ENCODE data around the gene FPGS. TPM values are rescaled to one million over a fixed set of nuclear protein-coding genes. Genes with fewer than 3 reads are reported as not detected.

Gene FPGS
- total and polyA plus RNA-seq, 5 donors from 2014 or later, result 40.1 to 64.7 (median 46.8) TPM

DNA sequence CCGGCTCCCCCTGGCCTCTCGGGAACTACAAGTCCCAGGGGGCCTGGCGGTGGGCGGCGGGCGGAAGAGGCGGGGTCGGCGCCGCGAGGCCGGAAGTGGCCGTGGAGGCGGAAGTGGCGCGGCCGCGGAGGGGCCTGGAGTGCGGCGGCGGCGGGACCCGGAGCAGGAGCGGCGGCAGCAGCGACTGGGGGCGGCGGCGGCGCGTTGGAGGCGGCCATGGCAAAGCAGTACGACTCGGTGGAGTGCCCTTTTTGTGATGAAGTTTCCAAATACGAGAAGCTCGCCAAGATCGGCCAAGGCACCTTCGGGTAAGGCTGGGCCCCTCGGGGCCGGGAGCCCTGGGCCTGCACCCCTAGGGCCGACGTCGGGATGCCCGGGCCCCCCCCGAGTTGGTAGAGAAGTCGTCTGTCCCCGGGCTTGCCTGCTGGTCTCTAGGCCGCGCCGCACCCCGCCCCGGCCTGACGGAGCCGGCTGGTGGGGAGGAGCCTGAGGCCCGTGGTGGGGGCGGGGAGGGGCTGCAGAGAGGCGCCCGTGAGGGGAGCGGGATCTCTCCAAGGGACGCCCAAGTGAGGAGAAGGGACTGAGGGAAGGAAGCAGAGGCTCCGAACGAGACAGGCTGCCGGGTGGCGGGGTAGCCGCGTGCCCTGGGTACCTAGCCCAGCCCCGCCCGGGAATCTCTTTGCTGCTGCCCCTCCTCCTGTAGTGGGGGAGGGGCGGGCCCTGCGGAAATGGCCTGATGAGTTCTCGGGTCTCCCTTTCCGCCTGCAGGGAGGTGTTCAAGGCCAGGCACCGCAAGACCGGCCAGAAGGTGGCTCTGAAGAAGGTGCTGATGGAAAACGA is 16.5 kb upstream of the FPGS start, which contains the start of gene CDK9:
Gene CDK9, plus strand, starts transcription at position 102 of the 840 bp plus-strand sequence. Its CDS starts 115 bp downstream, at position 217.
- peaks cover 16% of the 10 kb centered on the region for H3K36me3 Mint-ChIP-seq
- DNase-seq (peak; percentile 87 to 94 (median 93)), ATAC-seq (ENCODE audit: low read depth in 2 of 2) (peak; percentile 68)
- H3K4me1 Mint-ChIP-seq, result peaks cover 8 to 72% (median 47%) of the 10 kb centered on the region in 4 donors
- Histone ChIP-seq H3K36me3 (ENCODE audit: control insufficient read depth, insufficient read depth, low read length) (peaks cover 43% of the 10 kb centered on the region), H3K27me3 (ENCODE audit: control insufficient read depth, insufficient read depth, low read length) (no peaks in the 10 kb centered on the region), H3K27ac (ENCODE audit: insufficient read depth, low read length, poor library complexity, severe bottlenecking) (peak within 1 kb of the TSS; percentile 90), H3K9me3 (ENCODE audit: control insufficient read depth in 2 of 2, low read length in 2 of 2) (no peaks in the 10 kb centered on the region), H3K4me3 (ENCODE audit: low read depth, low read length) (peak within 1 kb of the TSS; percentile 74), H3K4me1 (ENCODE audit: control insufficient read depth, insufficient read depth, low read length, poor library complexity, severe bottlenecking) (peaks cover 58% of the 10 kb centered on the region)
- H3K4me3 Mint-ChIP-seq, result peak within 1 kb of the TSS; percentile 92 to 100 (median 95)
- no peaks in the 10 kb centered on the region for H3K27me3 Mint-ChIP-seq
- no peaks in the 10 kb centered on the region for H3K9me3 Mint-ChIP-seq
- H3K27ac Mint-ChIP-seq, result peak within 1 kb of the TSS; percentile 96 to 98 (median 97)

DNA sequence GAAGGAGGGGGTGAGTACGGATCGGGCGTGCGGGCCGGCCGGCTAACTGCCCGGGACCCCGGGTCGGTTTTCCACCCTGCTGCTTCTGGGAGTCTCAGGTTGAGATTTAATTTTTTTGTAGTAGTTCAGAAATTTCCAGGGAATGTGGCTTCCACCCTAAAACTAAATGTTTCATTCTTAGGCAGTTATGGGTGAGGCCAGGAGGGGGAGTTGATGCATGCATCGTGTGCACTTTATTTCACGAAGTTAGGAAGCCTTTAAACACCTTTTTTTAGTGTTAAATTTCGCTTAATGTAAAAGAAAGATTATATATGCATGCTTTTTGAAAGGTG is 15.9 kb upstream of the FPGS start:
- peak in 1 of 3 donors; percentile 38 for DNase-seq

DNA sequence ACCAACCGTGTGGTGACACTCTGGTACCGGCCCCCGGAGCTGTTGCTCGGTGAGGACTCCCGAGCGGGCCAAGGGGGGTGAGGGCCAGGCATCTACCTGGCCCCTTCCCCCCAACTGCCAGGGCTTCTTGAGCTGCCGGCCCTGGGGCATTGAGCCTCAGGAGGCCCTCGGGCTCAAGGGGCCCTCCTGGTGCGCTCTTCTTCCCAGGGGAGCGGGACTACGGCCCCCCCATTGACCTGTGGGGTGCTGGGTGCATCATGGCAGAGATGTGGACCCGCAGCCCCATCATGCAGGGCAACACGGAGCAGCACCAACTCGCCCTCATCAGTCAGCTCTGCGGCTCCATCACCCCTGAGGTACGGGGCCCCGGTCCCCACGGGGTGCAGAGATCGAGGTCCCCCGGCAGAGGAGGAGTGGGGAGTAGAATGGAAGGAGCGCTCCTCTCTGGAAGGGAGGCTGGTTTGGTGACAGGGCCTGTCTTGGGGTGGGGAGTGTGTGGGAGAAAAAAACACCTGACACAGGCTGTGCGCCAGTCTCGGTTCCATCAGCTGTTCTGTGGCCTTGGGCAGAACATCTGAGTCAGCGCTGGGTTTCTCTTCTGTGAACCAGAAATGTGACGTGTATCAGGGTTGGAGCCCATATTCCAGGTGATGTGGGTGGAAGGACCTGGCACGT is 14.2 kb upstream of the FPGS start:
- H3K4me1 ChIP-seq (ENCODE audit: control insufficient read depth, insufficient read depth, low read length, poor library complexity, severe bottlenecking), result peaks cover 36% of the 10 kb centered on the region
- ATAC-seq (ENCODE audit: low read depth in 2 of 2) (no peak), DNase-seq (no peak)
- Mint-ChIP-seq H3K27me3 (no peaks in the 10 kb centered on the region), H3K4me3 (peak overlapping the region in 2 of 4 donors; percentile 33 to 69), H3K36me3 (peaks cover 16% of the 10 kb centered on the region), H3K4me1 (peaks cover 0 to 55% (median 30%) of the 10 kb centered on the region in 4 donors), H3K9me3 (no peaks in the 10 kb centered on the region), H3K27ac (peak overlapping the region in 1 of 3 donors; percentile 82)
- H3K9me3 ChIP-seq (ENCODE audit: control insufficient read depth in 2 of 2, low read length in 2 of 2), result no peaks in the 10 kb centered on the region
- H3K27me3 ChIP-seq (ENCODE audit: control insufficient read depth, insufficient read depth, low read length), result no peaks in the 10 kb centered on the region
- H3K36me3 ChIP-seq (ENCODE audit: control insufficient read depth, insufficient read depth, low read length), result peaks cover 56% of the 10 kb centered on the region
- H3K27ac ChIP-seq (ENCODE audit: insufficient read depth, low read length, poor library complexity, severe bottlenecking), result no peak overlapping the region
- no peak overlapping the region for H3K4me3 ChIP-seq (ENCODE audit: low read depth, low read length)

More for the DNA sequence above, 15.9 kb upstream of the FPGS start:
- Mint-ChIP-seq H3K27me3 (no peaks in the 10 kb centered on the region), H3K9me3 (no peaks in the 10 kb centered on the region), H3K27ac (peak overlapping the region; percentile 69 to 85 (median 79)), H3K36me3 (peaks cover 16% of the 10 kb centered on the region), H3K4me3 (peak overlapping the region; percentile 92 to 99 (median 95)), H3K4me1 (peaks cover 3 to 66% (median 41%) of the 10 kb centered on the region in 4 donors)
- Histone ChIP-seq H3K27me3 (ENCODE audit: control insufficient read depth, insufficient read depth, low read length) (no peaks in the 10 kb centered on the region), H3K4me3 (ENCODE audit: low read depth, low read length) (peak overlapping the region; percentile 74), H3K27ac (ENCODE audit: insufficient read depth, low read length, poor library complexity, severe bottlenecking) (peak overlapping the region; percentile 90), H3K9me3 (ENCODE audit: control insufficient read depth in 2 of 2, low read length in 2 of 2) (no peaks in the 10 kb centered on the region), H3K36me3 (ENCODE audit: control insufficient read depth, insufficient read depth, low read length) (peaks cover 47% of the 10 kb centered on the region), H3K4me1 (ENCODE audit: control insufficient read depth, insufficient read depth, low read length, poor library complexity, severe bottlenecking) (peaks cover 53% of the 10 kb centered on the region)
- no peak for ATAC-seq (ENCODE audit: low read depth in 2 of 2)

DNA sequence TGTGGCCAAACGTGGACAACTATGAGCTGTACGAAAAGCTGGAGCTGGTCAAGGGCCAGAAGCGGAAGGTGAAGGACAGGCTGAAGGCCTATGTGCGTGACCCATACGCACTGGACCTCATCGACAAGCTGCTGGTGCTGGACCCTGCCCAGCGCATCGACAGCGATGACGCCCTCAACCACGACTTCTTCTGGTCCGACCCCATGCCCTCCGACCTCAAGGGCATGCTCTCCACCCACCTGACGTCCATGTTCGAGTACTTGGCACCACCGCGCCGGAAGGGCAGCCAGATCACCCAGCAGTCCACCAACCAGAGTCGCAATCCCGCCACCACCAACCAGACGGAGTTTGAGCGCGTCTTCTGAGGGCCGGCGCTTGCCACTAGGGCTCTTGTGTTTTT is 13.5 kb upstream of the FPGS start:
- no peak overlapping the region for H3K27ac ChIP-seq (ENCODE audit: insufficient read depth, low read length, poor library complexity, severe bottlenecking)
- DNase-seq (no peak), ATAC-seq (ENCODE audit: low read depth in 2 of 2) (no peak)
- H3K9me3 Mint-ChIP-seq, result no peaks in the 10 kb centered on the region
- no peak overlapping the region for H3K4me3 ChIP-seq (ENCODE audit: low read depth, low read length)
- H3K4me1 Mint-ChIP-seq, result peaks cover 0 to 48% (median 24%) of the 10 kb centered on the region in 4 donors
- peak overlapping the region in 1 of 3 donors; percentile 52 for H3K27ac Mint-ChIP-seq
- H3K27me3 Mint-ChIP-seq, result no peaks in the 10 kb centered on the region
- no peaks in the 10 kb centered on the region for H3K9me3 ChIP-seq (ENCODE audit: control insufficient read depth in 2 of 2, low read length in 2 of 2)
- H3K4me1 ChIP-seq (ENCODE audit: control insufficient read depth, insufficient read depth, low read length, poor library complexity, severe bottlenecking), result peaks cover 29% of the 10 kb centered on the region
- H3K4me3 Mint-ChIP-seq, result peak overlapping the region in 2 of 4 donors; percentile 62 to 69
- H3K27me3 ChIP-seq (ENCODE audit: control insufficient read depth, insufficient read depth, low read length), result no peaks in the 10 kb centered on the region
- peaks cover 56% of the 10 kb centered on the region for H3K36me3 ChIP-seq (ENCODE audit: control insufficient read depth, insufficient read depth, low read length)
- peaks cover 16% of the 10 kb centered on the region for H3K36me3 Mint-ChIP-seq

DNA sequence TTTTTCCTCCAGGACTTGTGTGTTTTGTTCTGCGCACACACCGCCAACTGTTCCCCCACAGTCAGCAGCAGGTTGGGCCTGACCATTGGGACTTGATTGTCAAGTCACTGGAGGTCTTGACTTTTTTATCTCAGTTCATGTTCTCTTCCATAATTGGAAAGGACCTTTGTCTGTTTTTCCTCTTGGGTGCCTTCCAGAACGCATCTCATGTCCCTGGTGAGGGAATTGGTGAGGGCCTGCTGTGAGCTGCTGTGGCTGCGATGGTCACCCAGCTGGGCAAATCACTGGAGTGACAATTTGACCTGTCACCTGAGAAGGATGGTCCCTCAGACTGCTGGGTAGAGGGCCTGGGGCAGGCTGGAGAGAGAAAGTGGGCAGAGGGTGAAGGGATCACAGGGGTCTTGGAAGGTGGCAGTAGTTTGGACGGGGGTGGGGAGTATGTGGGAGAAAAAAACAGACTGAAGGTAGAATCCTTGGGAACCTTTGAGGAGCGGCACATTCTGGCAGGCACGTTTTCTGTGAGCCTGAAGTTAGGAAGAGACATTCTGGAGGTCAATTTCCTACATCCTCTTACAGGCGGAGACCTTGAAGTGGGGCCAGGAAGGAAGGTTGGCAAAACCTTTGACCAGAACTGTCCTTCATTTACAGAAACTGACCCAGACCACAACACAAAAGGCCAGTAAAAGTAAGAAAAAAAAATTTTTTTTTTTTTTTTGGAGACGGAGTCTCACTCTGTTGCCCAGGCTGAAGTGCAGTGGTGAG is 12.4 kb upstream of the FPGS start:
- H3K4me3 Mint-ChIP-seq, result peak overlapping the region in 2 of 4 donors; percentile 15 to 70
- peaks cover 56% of the 10 kb centered on the region for H3K36me3 ChIP-seq (ENCODE audit: control insufficient read depth, insufficient read depth, low read length)
- H3K36me3 Mint-ChIP-seq, result peaks cover 16% of the 10 kb centered on the region

DNA sequence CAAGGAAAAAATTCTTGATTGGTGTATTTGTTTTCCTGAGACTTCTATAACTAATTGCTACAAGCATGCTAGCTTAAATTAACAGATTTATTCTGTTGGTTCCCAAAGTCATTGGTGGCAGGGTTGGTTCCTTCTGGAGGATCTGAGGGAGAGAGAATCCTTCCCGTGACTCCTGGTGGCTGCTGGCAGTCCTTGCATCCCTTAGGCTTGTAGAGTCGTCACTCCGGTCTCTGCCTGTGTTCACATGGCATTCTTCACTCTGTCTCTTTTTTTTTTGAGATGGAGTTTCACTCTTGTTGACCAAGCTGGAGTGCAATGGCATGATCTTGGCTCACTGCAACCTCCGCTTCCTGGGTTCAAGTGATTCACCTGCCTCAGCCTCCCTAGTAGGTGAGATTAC is 11.6 kb upstream of the FPGS start:
- no peak for DNase-seq
- peaks cover 0 to 44% (median 21%) of the 10 kb centered on the region in 4 donors for H3K4me1 Mint-ChIP-seq
- H3K4me3 Mint-ChIP-seq, result peak overlapping the region in 1 of 4 donors; percentile 70
- Histone ChIP-seq H3K9me3 (ENCODE audit: control insufficient read depth in 2 of 2, low read length in 2 of 2) (no peaks in the 10 kb centered on the region), H3K36me3 (ENCODE audit: control insufficient read depth, insufficient read depth, low read length) (peaks cover 56% of the 10 kb centered on the region), H3K27ac (ENCODE audit: insufficient read depth, low read length, poor library complexity, severe bottlenecking) (no peak overlapping the region), H3K4me1 (ENCODE audit: control insufficient read depth, insufficient read depth, low read length, poor library complexity, severe bottlenecking) (peaks cover 20% of the 10 kb centered on the region), H3K4me3 (ENCODE audit: low read depth, low read length) (no peak overlapping the region), H3K27me3 (ENCODE audit: control insufficient read depth, insufficient read depth, low read length) (no peaks in the 10 kb centered on the region)
- ATAC-seq (ENCODE audit: low read depth in 2 of 2), result no peak
- no peaks in the 10 kb centered on the region for H3K9me3 Mint-ChIP-seq
- H3K27ac Mint-ChIP-seq, result no peak overlapping the region
- H3K27me3 Mint-ChIP-seq, result no peaks in the 10 kb centered on the region
- peaks cover 16% of the 10 kb centered on the region for H3K36me3 Mint-ChIP-seq

More for the DNA sequence above, 12.4 kb upstream of the FPGS start:
- no peaks in the 10 kb centered on the region for H3K9me3 ChIP-seq (ENCODE audit: control insufficient read depth in 2 of 2, low read length in 2 of 2)
- H3K4me1 Mint-ChIP-seq, result peaks cover 0 to 41% (median 18%) of the 10 kb centered on the region in 4 donors
- no peaks in the 10 kb centered on the region for H3K27me3 Mint-ChIP-seq
- H3K9me3 Mint-ChIP-seq, result no peaks in the 10 kb centered on the region
- DNase-seq, result no peak
- H3K27ac Mint-ChIP-seq, result no peak overlapping the region
- no peaks in the 10 kb centered on the region for H3K27me3 ChIP-seq (ENCODE audit: control insufficient read depth, insufficient read depth, low read length)
- ATAC-seq (ENCODE audit: low read depth in 2 of 2), result no peak
- no peak overlapping the region for H3K27ac ChIP-seq (ENCODE audit: insufficient read depth, low read length, poor library complexity, severe bottlenecking)
- H3K4me1 ChIP-seq (ENCODE audit: control insufficient read depth, insufficient read depth, low read length, poor library complexity, severe bottlenecking), result peaks cover 21% of the 10 kb centered on the region
- no peak overlapping the region for H3K4me3 ChIP-seq (ENCODE audit: low read depth, low read length)

DNA sequence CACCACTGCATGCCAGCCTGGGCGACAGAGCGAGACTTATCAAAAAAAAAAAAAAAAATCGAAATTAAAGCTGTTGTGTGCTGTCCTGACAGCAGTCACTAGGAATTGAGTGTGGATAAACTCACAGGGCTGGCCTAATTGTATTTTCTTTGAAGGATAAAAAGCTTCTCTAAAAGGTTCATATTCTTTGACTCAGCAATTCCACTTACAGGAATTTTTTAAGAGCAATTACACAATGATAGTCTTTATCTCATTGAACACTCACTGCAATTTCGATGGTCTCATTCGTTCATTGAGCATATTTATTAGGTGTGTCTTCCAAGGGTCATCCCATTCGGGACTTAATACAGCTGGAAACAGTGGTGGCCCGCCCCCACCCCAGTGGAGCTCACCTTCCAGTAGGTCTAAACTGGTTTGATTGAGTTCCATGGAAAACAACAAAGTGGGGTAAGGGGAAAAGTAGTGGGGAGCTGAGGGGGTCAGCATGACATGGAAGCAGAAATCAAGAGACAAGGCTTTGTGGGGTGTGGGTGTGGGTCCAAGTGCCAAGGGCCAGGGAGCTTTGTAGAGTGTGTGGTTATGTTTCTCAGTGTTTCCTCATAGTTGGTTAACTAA is 10.2 kb upstream of the FPGS start:
- Mint-ChIP-seq H3K27ac (peak overlapping the region in 2 of 3 donors; percentile 43 to 60), H3K27me3 (no peaks in the 10 kb centered on the region), H3K36me3 (peaks cover 16% of the 10 kb centered on the region), H3K4me1 (peaks cover 7 to 47% (median 22%) of the 10 kb centered on the region in 4 donors), H3K9me3 (no peaks in the 10 kb centered on the region), H3K4me3 (peak overlapping the region in 2 of 4 donors; percentile 1 to 47)
- ATAC-seq (ENCODE audit: low read depth in 2 of 2) (no peak), DNase-seq (no peak)
- Histone ChIP-seq H3K4me3 (ENCODE audit: low read depth, low read length) (no peak overlapping the region), H3K36me3 (ENCODE audit: control insufficient read depth, insufficient read depth, low read length) (peaks cover 49% of the 10 kb centered on the region), H3K9me3 (ENCODE audit: control insufficient read depth in 2 of 2, low read length in 2 of 2) (no peaks in the 10 kb centered on the region), H3K27ac (ENCODE audit: insufficient read depth, low read length, poor library complexity, severe bottlenecking) (no peak overlapping the region), H3K27me3 (ENCODE audit: control insufficient read depth, insufficient read depth, low read length) (no peaks in the 10 kb centered on the region), H3K4me1 (ENCODE audit: control insufficient read depth, insufficient read depth, low read length, poor library complexity, severe bottlenecking) (peaks cover 18% of the 10 kb centered on the region)

All from CD4-positive, CD25-positive, alpha-beta regulatory T cell (primary cell).